BJ (cell line): Measurements from ENCODE around the gene ZEB2. TPM values are rescaled to one million over a fixed set of nuclear protein-coding genes. Genes with fewer than 3 reads are reported as not detected.

Source experiments
- CTCF ChIA-PET: fragments of 350-600 bp; formaldehyde crosslinking; extraction: SDS; loops from one replicate; lab custom pipeline; 2021; ENCODE audit warnings: antibody characterized with exemption, inconsistent platforms; lab: Yijun Ruan, JAX
- POLR2A ChIA-PET: fragments of 300-600 bp; sonication (Branson Sonifier 250); formaldehyde crosslinking; extraction: SDS; loops from one replicate; lab custom pipeline; 2021; ENCODE audit warnings: antibody characterized with exemption; lab: Charles Lee
- DNase-seq: peaks from one replicate; pipeline ENCODE4 v3.0.0-alpha.2; 2011; ENCODE audit warnings: low read depth
- H3K27me3 ChIP-seq: 2 replicates; pipeline ENCODE4 v1.6.0; 2011; ENCODE audit warnings: low read length; ENCODE audit not compliant: control insufficient read depth, insufficient read depth
- H3K36me3 ChIP-seq: 2 replicates; pipeline ENCODE4 v1.5.1; 2011; ENCODE audit warnings: low read length; ENCODE audit not compliant: control insufficient read depth, insufficient read depth
- H3K4me3 ChIP-seq: 2 replicates; pipeline ENCODE4 v1.5.1; 2011; ENCODE audit warnings: low read depth, mild to moderate bottlenecking, control low read depth, low read length
- polyA plus RNA-seq: library from polyadenylated mRNA; depleted of rRNA; stranded (reverse); fragments of >200 nt; gene quantifications from 2 replicates; pipeline ENCODE4 v1.2.3, GENCODE V29; 2011
- TF ChIP-seq, protein P1 (sequence below): IDR thresholded peaks from 2 replicates; pipeline ENCODE4 v1.5.1; 2011; ENCODE audit warnings: low read depth, mild to moderate bottlenecking, control low read depth, inconsistent platforms, low read length, moderate library complexity; ENCODE audit not compliant: insufficient read depth

The ZEB2 gene
- polyA plus RNA-seq, 1 experiment: 60.2 TPM

DNA sequence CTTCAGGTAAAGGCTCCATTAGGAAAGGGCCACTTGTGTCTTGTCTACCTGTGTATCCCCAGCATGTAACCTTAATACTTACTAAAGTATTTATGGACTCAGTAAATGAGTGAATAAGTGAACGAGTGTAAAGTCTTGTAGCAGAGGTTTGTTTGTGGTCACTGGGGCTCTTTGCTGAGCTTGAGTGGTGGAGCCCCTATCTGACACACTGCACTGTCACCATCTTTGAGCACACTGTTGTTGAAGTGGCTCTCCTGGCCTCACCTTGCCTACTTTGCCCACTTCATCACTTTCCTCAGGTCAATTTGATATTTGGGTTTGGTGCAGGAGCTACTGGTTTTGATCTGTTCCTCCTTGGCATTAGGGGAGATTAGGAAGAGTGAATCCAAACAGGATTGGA lies 39.3 kb upstream of the ZEB2 start:
- DNase-seq: no peak
- no peaks in the 10 kb centered on the region for H3K36me3 ChIP-seq
- TF ChIP-seq, protein P1, sequence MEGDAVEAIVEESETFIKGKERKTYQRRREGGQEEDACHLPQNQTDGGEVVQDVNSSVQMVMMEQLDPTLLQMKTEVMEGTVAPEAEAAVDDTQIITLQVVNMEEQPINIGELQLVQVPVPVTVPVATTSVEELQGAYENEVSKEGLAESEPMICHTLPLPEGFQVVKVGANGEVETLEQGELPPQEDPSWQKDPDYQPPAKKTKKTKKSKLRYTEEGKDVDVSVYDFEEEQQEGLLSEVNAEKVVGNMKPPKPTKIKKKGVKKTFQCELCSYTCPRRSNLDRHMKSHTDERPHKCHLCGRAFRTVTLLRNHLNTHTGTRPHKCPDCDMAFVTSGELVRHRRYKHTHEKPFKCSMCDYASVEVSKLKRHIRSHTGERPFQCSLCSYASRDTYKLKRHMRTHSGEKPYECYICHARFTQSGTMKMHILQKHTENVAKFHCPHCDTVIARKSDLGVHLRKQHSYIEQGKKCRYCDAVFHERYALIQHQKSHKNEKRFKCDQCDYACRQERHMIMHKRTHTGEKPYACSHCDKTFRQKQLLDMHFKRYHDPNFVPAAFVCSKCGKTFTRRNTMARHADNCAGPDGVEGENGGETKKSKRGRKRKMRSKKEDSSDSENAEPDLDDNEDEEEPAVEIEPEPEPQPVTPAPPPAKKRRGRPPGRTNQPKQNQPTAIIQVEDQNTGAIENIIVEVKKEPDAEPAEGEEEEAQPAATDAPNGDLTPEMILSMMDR: no peak
- no peak overlapping the region for H3K4me3 ChIP-seq
- POLR2A ChIA-PET: no interaction called here
- H3K27me3 ChIP-seq: no peaks in the 10 kb centered on the region
- CTCF ChIA-PET: interaction anchor here (0.6 kb wide), 1 partner anchor 938 kb away, joined by 3 read pairs; no protein-coding TSS in a partner anchor

DNA sequence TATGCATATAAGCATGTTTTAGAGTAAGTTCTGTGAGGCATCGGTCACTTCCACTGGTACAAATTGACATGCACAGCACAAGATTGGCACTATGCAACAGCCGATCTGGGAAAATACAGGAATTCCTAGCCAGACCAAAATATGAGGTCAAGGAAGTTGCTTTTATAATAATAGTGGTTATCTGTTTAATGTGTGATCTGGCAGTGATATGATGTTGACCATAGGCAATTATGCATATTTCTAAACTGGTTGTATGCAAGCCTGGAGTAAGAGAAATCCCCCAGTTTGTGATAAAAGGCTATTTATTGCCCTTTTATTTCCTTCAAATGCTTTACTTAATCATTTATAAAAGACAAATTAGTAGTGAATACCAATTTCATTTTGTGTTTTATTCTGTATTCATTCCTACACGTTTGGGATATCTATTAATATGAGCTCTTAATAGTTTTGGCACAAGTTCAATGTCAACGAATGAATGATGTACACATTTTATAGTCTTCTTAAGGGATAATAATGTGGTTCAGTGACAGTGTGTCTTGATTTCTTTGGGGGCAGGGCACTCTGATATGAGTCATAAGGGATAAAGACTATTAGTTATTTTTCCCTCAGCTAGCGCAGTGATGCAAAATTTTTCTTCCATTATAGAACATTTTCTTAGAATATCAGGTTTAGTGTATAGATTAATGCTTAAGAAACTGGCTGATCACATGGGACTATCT lies 34.7 kb upstream of the ZEB2 start:
- H3K36me3 ChIP-seq: no peaks in the 10 kb centered on the region
- ChIA-PET POLR2A (no interaction called here), CTCF (interaction anchor here (1.4 kb wide), 1 partner anchor 11 kb away, joined by 4 read pairs; no protein-coding TSS in a partner anchor)
- TF ChIP-seq, protein P1: no peak
- no peak for DNase-seq
- no peaks in the 10 kb centered on the region for H3K27me3 ChIP-seq
- no peak overlapping the region for H3K4me3 ChIP-seq

DNA sequence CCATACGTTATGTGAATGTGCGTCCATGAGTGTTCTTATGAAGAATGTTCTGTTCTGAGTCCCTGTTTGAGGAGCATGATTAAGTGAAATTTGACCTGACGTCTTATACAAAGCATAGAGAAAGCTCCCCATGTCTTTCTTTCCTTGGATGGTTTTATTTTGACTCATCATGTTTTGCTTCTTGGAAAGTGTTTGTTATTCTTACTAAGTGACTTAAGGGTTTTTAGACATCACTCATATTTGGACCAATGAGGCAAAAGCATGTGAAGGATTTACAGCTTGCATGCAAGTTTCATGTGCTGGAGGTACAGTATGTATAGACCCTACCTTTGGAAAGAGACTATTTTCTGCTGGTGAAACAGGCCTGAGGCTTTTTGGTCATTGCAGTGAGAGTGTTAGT lies 33.5 kb upstream of the ZEB2 start:
- no peak overlapping the region for H3K4me3 ChIP-seq
- TF ChIP-seq, protein P1: no peak
- CTCF ChIA-PET: interaction anchor here (1.4 kb wide), 1 partner anchor 12 kb away, joined by 4 read pairs; no protein-coding TSS in a partner anchor
- H3K27me3 ChIP-seq: no peaks in the 10 kb centered on the region
- POLR2A ChIA-PET: no interaction called here
- H3K36me3 ChIP-seq: no peaks in the 10 kb centered on the region
- DNase-seq: peak; percentile 79

DNA sequence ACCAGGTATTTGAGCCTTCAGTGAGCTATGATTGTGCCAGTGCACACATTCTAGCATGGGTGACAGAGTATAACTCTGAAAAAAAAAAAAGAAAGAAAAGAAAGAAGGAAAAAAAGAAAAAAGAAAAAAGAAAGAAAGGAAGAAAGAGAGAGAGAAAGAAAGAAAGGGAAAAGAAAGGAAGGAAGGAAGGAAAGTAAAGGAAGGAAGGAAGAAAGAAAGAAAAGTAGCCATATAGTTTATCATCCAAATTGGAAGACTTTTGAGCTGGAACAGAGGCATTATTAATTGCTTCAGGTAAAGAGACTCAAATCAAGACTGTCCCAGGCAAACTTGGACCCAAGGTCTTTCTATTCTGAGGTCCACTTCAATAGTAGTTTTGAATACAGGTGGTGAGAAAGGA lies 32.9 kb upstream of the ZEB2 start:
- Histone ChIP-seq H3K27me3 (no peaks in the 10 kb centered on the region), H3K36me3 (no peaks in the 10 kb centered on the region), H3K4me3 (no peak overlapping the region)
- CTCF ChIA-PET: no interaction called here
- POLR2A ChIA-PET: no interaction called here
- no peak for DNase-seq
- TF ChIP-seq, protein P1: no peak

DNA sequence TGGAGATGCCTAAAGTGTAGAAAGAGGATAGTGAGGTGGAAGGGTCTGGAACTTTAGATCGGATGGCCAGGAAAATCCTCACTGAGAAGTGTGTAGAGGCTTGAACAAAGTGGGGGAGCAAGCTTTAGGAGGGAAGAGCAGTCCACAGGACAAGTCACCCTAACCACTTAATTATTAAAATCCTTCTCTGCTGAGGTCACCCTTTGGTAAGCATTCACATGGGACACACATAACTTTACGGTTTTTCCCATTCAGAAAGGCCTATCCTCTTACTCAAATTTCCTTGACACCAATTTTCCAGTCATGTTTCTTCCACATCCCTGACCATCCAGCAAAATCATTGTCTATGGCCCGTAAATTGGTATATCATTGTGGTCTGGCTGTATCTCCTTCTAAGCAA lies 31.0 kb upstream of the ZEB2 start:
- Histone ChIP-seq H3K4me3 (no peak overlapping the region), H3K27me3 (no peaks in the 10 kb centered on the region), H3K36me3 (no peaks in the 10 kb centered on the region)
- TF ChIP-seq, protein P1: no peak
- peak; percentile 12 for DNase-seq
- ChIA-PET CTCF (interaction anchor here (0.6 to 1.6 kb wide), 3 partner anchors 9 to 1205 kb away, joined by 3 to 7 read pairs (median 3); no protein-coding TSS in a partner anchor), POLR2A (no interaction called here)
